Amniotic stem cell (primary cell): ENCODE data around the gene CELF4.

Experiments used
- DNase-seq: peaks from one replicate; lab custom pipeline; 2025; lab: John Stamatoyannopoulos, UW

CELF4 gene

GRCh38 chr18:37493352-37493935, 72.2 kb downstream of the CELF4 start:
- no peak for DNase-seq

- DNase-seq, result no peak
Observed at GRCh38 chr18:37492952-37493351, 72.6 kb downstream of the CELF4 start.

- no peak for DNase-seq
Observed at GRCh38 chr18:37491526-37491925, 74.1 kb downstream of the CELF4 start.

GRCh38 chr18:37489998-37490397, 75.6 kb downstream of the CELF4 start:
- DNase-seq, result no peak

DNA sequence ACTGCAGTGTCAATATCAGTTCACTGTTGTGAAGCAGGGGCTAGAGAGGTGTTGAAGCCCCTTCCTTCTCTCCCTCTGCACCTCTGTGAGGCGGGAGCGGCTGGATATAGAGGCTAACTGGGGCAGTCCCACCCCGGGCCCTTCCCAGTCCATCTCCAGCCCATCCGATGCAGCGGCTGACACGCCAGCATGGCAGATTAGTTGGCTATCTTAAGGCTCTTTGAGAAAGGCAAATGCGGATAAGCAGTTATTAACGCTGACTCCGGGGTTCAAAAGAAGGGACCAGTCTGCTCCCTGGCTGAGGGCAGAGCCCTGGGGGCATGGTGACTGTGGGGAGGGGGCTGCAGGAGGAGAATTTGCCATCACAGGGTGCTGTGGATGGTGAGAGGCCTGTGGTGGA, 76.6 kb downstream of the CELF4 start:
- DNase-seq, result no peak

DNA sequence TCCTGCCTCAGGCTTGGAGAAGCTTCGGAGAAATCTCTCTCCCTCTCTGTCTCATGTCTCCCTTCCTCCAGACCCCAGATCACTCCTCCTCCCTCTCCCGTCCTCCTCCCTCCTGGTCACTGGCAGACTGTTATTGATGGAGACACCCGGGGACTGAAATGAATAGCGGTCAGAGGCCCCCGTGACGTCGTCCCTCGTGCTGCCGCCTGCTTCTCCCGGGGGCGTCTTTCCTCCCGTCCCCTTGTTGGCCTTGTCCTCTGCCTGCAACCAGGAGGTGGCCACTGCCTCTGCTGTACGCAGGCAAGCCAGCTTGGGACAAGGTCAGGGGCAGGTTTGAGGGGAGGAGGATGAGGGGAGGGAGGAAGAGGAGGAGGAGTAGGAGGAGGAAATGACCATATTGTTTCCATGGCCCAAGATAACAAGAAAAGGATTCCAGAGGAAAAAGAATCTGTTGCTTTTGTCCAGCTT, 78.2 kb downstream of the CELF4 start:
- no peak for DNase-seq

- no peak for DNase-seq
Observed at GRCh38 chr18:37486848-37487247, 78.8 kb downstream of the CELF4 start.

- DNase-seq, result no peak
Observed at GRCh38 chr18:37484983-37485834, 80.4 kb downstream of the CELF4 start.

DNA sequence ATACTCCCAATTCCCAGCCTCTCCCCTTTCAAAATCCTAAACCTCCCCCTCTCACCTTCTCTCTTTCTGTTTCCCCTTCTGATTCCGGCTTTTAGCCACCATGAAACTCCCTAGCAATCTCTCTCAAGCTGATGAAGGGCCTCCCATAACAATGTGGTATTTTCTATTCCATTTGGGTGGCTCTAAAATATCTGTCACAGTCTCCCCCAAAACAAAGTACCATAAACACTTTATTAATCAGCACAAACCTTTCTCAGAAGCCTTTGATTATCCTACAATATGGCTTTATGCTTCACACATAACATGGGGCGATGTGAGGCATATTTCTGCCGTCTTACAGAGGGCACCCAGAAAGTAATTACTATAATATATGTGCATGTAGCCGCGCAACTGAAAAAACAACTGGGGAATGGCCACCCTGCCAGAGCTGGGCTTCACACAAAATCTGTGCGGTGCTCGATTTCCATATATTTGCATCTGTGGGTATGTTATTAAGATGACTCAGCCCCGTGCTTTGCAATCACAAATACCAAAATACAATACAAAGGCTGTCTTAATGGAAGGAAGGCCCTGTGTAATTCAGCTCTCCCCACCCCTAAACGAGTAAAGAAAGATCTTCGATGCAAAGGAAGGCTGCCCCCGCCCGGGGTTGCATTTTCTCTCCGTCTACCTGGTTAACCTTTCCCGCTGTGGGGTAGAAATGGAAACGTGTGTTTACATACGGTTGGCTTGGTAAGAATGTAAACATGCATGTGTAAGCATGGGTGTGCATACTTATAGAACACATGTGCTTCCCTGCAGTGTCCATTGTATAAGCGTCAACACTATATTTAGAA, 81.4 kb downstream of the CELF4 start:
- no peak for DNase-seq

GRCh38 chr18:37483221-37483971, 82.2 kb downstream of the CELF4 start:
- DNase-seq, result no peak

- no peak for DNase-seq
Observed at GRCh38 chr18:37482433-37482832, 83.2 kb downstream of the CELF4 start.

GRCh38 chr18:37482002-37482401, 83.6 kb downstream of the CELF4 start:
- DNase-seq, result no peak

DNA sequence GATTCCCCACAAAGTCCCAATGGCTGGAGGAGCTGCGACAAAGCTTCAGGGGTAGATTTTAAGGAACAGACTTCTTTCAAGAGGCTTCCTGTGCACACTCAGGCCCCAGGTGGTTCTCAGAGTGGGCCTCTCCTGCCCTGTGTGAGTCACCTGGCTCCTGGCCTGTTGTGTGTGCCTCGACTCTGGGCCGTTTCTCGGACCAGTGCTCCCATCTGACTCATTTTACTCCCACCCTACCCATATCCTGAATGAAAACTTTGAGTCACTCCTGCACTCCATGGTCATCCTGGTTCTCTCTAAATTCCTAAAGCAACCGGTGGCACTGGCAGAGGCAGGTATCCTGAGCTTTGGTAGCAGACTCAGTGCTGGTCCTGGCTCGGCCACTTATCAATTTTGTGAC, 84.1 kb downstream of the CELF4 start:
- no peak for DNase-seq

DNA sequence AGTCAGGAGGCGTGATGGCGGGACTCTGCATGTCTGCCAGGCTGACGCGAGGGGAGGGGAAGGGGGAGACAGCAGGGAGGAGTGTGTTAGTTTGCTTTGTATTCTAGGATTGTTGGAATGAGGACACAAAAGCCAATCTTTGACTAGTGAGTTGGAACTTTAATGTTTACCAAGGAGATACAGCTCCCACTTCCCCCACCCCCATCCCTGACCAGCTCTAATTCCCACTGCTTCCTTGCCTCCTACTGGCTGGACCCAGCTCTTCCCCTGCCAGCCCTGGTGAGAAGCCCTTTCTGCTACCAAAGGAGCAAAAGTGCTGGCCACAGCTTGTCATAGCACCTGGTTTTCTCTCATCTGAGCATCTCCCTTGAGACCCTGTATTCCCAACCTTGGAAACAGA, 84.5 kb downstream of the CELF4 start:
- no peak for DNase-seq

DNA sequence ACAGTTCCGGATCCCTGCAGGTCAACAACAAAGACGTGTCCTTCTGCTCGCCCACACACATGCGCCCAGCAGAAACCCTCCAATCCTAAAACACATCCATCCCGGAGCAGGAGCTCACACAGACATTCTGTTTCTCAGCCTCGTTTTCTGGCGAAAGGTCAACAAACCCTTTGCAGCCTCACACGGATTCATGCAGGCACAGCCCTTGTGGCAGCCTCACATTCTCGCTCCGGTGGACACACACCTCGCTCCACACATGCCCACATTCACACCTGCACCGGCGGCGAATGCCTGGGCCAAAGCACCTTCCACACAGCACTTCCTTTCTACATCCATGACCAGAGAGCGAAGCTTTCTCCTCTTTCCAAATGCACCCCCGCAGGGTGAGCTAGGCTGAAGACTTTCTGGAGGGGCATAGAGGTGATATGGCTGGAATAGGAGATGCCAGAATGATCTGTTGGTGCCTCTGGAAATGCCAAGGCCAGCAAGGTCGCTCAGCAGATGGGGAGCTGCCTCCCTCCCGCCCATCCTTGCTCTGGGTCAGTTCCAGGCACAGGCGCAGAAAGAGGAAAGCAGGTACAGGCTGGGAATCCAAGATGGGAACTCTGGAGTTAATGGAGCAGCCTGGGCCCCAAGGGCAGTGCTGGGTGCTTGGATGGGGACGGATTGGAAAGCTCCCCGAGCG, 88.8 kb downstream of the CELF4 start:
- no peak for DNase-seq

DNA sequence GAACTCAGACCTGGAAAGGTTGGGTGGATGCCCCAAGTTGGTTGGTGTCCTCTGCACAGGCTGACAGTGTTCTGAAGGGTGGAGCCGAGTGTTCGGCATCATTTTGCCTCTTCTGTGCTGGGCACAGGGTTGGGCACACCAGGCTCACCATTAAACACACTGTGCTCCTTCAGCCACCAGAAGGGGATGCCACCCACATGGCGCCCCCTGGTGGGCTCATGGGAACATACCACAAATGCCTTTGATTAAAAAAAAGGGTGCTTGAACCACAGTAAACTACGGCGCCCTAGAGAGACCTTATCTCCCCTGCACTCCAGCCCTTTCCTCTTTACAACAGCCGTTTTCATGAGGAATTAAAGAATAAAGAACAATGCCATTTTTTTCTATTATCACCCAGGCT, 89.4 kb downstream of the CELF4 start:
- DNase-seq, result no peak

DNA sequence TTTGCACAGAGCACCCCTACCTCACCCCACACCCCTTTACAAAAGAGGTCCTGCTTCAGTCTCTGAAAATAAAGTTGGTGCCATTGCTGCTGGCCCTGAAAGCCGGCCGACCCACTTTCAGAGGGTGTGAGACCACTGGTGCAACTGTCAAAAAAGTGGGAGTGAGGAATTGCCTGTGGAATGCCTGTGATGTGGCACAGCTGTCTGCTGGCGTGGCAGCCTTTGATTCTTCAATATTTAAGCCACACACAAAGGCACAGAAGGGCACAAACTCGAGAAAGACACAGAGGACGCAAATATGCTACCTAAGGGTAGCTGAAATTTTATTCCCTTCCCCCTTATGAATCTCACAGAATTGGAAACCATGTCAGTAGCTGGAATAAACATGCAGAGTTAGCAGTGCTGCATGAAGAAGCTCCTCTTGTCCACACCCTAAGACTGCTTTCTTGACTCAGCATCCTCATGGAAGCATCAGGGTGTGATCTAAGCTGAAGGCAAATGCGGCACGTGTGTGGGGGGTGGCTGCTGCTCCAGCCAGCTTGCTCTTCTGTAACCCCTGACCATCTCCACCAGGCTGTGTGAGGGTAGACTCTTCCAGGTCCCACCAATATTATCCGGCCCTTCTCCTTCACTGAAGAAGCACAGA, 92.3 kb downstream of the CELF4 start:
- DNase-seq, result no peak

- DNase-seq, result no peak
Observed at GRCh38 chr18:37471637-37472036, 94.0 kb downstream of the CELF4 start.

GRCh38 chr18:37470986-37471385, 94.6 kb downstream of the CELF4 start:
- DNase-seq, result no peak

- DNase-seq, result no peak
Observed at GRCh38 chr18:37467002-37467662, 98.5 kb downstream of the CELF4 start.
